ENCODE data around the gene RRAS2. TPM values are rescaled to one million over a fixed set of nuclear protein-coding genes. Genes with fewer than 3 reads are reported as not detected.
A peak's percentile ranks its signal among the peaks of the same experiment; 100 is the strongest.

RRAS2 gene
- total and polyA plus RNA-seq, 2 of the 4 experiments (the other 2 are of a cell fraction) = 85.5 to 106 TPM

GRCh38 chr11:14242187-14242586, 116.8 kb downstream of the RRAS2 start:
- Histone ChIP-seq H2BK5ac (ENCODE audit: low read depth, low read length, poor library complexity, severe bottlenecking) (no peak overlapping the region), H3K56ac (ENCODE audit: extremely low read depth, insufficient read depth, low read length) (no peak overlapping the region), H3K4me2 (ENCODE audit: low read depth, low read length) (no peak overlapping the region), H2BK20ac (ENCODE audit: low read depth, low read length) (no peak overlapping the region), H3K4me3 (ENCODE audit: insufficient read depth, low read depth, low read length) (no peak overlapping the region), H3K4ac (ENCODE audit: low read depth, low read length) (no peak overlapping the region), H4K8ac (ENCODE audit: low read depth in 2 of 2, low read length in 2 of 2) (no peak overlapping the region), H4K91ac (ENCODE audit: insufficient read depth, low read depth, low read length) (no peak overlapping the region), H3K14ac (replicated peaks; ENCODE audit: low read depth, low read length) (no peak overlapping the region), H4K20me1 (ENCODE audit: insufficient read depth, low read length) (no peaks in the 10 kb centered on the region), H2AK9ac (replicated peaks; ENCODE audit: low read depth, low read length, poor library complexity) (no peak overlapping the region), H3K4me1 (ENCODE audit: control insufficient read depth, insufficient read depth, low read length) (no peaks in the 10 kb centered on the region), H3K27ac (ENCODE audit: insufficient read depth, low read length) (no peak overlapping the region), H3K18ac (ENCODE audit: low read depth, low read length) (no peak overlapping the region), H2AFZ (replicated peaks; ENCODE audit: low read length, poor library complexity) (peak overlapping the region; percentile 26), H2AK5ac (ENCODE audit: low read depth, low read length) (no peak overlapping the region), H2BK15ac (ENCODE audit: low read depth, low read length) (no peak overlapping the region), H3K23ac (ENCODE audit: low read depth, low read length) (no peak overlapping the region), H3K79me1 (ENCODE audit: low read depth in 1 of 2, low read length in 2 of 2) (no peaks in the 10 kb centered on the region), H3K27me3 (ENCODE audit: control insufficient read depth, insufficient read depth, low read length) (peaks cover 31% of the 10 kb centered on the region), H3K9me3 (ENCODE audit: control insufficient read depth, insufficient read depth, low read length) (no peaks in the 10 kb centered on the region), H3K9ac (ENCODE audit: low read depth, low read length) (no peak overlapping the region), H4K5ac (ENCODE audit: low read depth, low read length) (no peak overlapping the region), H3K9me1 (ENCODE audit: insufficient read depth, low read length) (no peaks in the 10 kb centered on the region), H3K36me3 (ENCODE audit: control insufficient read depth, insufficient read depth, low read length) (no peaks in the 10 kb centered on the region), H2BK120ac (ENCODE audit: low read depth, low read length) (no peak overlapping the region)
- DNase-seq (no peak), ATAC-seq (ENCODE audit: low read depth) (no peak)
- POLR2A ChIA-PET (ENCODE audit: unreplicated experiment) = no interaction called here
- no TSS peak for BruUV-seq (replicated peaks)
- in situ Hi-C loops (cut with MboI; ENCODE audit: low sequenced_read_pairs) (loop anchor here (10.0 kb wide), 1 partner anchor 467 kb away; no protein-coding TSS in a partner anchor), intact Hi-C loops (cut with micrococcal nuclease) (no loop called here), dilution Hi-C loops (cut with HindIII; ENCODE audit: low sequenced_read_pairs, unreplicated experiment) (no loop called here)
- WGBS, 2 experiments (ENCODE audit: extremely low coverage in 2 of 2, insufficient read length in 1 of 2) = 33% methylated on average over 1 of the region's 4 CpGs; no CpG with 5 or more reads in 1 of the 2 experiments
- TF ChIP-seq MAFK (IDR thresholded peaks at IDR 0.05; ENCODE audit: low read depth, low read length) (no peak), RCOR1 (IDR thresholded peaks at IDR 0.05; ENCODE audit: insufficient replicate concordance, low read length) (no peak), CTCF (conservative IDR thresholded peaks at IDR 0.05; ENCODE audit: low read depth, low read length) (no peak)
- CTCF ChIA-PET = no interaction called here
